GM21526 (cell line): ENCODE results near the gene EPB41L2.

Source experiments
- ATAC-seq: cut with Tn5 transposase; IDR thresholded peaks from one replicate; pipeline ENCODE4 v1.9.1; 2021; ENCODE audit warnings: moderate library complexity; ENCODE audit not compliant: unreplicated experiment, low FRiP score

Gene EPB41L2

DNA sequence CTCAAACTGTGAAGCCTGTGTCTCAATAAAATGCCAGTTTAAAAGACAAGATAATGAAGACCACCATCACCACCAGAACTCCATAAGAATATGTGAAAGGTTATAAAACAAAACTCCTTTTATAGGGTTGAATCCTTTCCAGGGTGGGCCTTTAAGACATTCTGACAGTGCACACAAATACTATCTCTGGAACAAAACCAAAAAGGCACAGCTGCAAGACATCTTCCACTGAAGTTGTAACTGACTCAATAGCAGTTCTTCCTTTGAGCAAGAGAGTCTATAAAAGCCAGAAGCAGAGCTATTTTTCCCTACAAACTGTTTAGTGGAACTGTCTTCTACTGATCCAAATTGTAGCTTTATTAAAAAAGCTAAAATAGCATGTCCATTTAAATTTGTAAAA, 81.6 kb downstream of the EPB41L2 start:
- ATAC-seq, result no peak

- no peak for ATAC-seq
Measured at GRCh38 chr6:130980310-130981032, 82.6 kb downstream of the EPB41L2 start.

GRCh38 chr6:130978660-130979396, 84.2 kb downstream of the EPB41L2 start:
- no peak for ATAC-seq

GRCh38 chr6:130978180-130978579, 84.9 kb downstream of the EPB41L2 start:
- ATAC-seq, result no peak

DNA sequence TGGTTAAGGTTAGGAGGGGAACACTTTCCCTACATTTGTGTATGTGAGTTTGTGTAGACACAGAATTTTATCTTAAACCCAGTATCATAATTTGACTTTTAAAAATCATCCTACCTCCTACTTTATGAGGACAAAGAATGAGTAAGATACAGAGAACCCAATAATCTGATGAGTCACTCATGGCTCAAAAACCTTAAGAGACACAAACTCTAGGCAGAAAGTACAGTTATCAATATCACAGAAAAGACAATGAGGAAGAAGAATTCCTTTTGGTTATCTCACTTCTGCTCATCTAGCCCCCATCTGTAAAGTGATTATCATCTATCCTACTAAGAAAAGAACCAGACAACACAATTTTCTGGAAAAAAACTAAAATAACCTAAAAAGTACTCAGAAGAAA, 87.7 kb downstream of the EPB41L2 start:
- ATAC-seq, result no peak

DNA sequence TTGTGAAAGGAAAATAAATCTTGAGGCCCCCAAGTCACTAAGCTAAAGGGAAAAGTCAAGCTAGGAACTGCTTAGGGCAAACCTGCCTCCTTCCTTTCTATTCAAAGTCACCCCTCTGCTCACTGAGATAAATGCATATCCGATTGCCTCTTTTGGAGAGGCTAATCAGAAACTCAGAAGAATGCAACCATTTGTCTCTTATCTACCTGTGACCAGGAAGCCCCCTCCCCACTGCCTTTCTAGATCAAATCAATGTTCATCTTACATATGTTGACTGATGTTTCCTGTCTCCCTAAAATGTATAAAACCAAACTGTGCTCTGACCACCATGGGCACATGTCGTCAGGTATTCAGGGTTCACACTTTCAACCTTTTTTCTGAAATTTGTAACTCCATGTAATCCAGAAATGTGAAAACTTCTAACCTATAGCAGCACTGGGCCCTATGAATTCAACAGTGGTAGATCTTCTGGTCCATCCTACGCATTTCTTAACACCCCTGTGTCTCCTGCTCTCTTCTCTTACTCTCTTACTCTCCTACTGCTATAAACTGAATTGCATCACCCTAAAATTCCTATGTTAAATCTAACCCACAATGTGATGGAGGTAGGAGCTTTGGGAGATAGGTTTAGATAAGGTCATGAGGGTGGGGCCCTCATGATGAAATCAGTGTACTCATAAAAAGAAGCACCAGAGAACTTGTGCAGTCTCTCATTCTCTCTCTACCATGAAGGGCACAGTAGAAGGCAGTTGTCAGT, 89.3 kb downstream of the EPB41L2 start:
- no peak for ATAC-seq

DNA sequence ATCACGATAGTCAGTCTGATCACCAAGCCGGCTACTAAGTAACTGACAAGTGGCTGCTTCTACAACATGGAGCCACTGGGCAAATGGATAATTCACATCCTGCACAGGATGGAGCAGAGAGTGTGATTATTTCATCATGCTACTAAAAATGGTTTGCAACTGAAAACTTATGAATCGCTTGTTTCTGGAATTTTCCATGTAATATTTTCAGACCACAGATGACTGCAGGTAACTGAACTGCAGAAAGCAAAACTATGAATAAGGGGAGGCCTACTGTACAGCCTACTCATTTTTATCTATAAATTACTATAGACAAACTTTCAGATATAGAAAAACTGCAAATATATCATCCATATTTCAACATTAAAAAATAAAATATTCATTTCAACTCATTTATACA, 91.5 kb downstream of the EPB41L2 start:
- ATAC-seq, result no peak

GRCh38 chr6:130970839-130971410, 92.1 kb downstream of the EPB41L2 start:
- no peak for ATAC-seq

DNA sequence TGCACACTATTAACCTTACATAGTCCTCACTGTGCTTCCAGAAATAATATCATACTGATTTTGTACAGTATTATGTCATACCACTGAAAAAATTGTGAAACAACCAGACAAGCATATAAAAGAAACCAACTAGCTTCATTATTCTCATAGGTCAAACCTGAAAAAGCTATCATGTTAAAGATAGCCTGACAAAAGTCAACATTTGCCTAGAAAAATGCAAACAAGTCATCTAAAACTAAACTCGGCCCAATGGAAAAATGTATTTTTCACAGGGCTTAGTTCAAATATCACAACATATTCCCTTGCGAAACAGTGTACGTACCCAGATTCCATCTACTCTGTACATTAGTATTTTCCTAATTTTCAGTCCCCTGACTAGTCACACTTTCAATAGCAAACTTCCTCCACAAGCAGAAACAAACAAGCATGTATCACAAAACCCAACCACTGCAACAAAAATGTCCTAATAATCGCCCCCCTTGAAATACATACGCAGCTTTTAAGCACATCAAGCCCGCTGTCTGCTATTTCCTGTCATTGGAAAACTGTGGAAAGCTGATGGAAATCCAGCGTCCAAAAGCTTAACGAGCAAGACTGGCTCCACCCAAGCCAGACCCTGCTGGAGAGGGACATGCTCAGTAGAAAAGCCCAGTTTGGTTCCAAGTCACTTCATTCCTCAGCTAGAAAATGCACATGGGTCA, 93.1 kb downstream of the EPB41L2 start:
- no peak for ATAC-seq

DNA sequence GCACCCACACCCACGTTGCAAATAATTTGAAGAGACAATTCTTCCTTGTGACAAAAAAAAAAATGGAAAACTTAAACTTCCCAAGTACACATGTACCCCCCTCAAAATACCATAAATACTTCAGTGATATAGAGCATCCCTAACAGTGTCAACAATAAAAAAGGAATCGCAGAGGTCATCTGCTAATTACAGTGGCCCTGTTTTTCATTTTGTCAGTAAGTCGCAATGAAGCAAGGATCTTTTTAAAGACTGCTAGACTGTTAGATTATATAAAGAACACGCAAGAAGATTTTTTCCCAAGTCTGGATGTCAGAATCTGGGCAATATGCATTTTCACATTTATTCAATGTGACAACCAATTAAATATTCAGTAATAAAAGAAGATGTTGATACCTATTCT, 93.9 kb downstream of the EPB41L2 start:
- ATAC-seq, result no peak

- ATAC-seq, result no peak
Measured at GRCh38 chr6:130968476-130968875, 94.6 kb downstream of the EPB41L2 start.

DNA sequence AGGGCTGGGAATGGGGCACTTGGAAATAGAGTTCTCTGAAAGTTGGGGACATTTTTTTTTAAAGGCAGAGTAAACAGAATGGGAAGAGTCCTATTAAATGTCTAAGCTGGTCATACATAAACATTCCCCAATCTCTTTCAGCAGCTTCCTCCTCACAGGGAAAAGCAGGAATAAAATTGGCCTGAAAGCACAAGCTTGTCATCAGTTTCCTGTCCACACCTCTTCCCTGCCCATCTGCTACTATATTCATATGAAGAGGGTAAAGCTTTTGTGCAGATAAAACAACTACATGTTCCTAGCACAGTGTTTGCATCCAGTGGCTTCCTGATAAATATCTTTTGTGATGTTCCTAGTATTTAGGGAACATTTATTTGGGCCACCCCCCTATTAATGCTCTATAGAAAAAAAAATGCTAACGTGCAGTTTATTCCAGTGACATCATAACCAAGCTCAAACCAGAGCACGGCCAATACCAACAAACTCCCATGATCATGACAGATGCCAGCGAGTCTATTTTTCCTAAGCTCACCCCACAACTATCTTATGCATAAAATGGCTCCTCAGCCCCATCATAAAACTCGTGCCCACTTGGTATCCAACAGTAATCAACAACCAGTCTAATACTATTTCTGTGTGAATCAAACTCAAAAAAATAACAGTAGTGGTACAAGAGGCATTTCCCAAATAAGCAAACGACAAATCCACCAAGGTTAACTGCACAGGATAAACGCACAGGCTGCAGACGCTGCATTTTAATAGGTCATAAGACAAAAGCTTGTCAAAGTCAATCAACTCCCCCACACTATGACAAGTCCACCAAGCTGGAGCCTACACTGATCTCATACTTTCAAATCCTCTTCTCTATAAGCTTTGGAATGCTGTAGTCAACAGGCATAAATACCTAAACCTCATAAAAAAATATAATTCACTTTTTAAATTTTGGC, 95.3 kb downstream of the EPB41L2 start:
- ATAC-seq, result no peak

GRCh38 chr6:130966344-130966980, 96.6 kb downstream of the EPB41L2 start:
- ATAC-seq, result no peak

GRCh38 chr6:130965656-130966055, 97.4 kb downstream of the EPB41L2 start:
- ATAC-seq, result no peak

- no peak for ATAC-seq
Measured at GRCh38 chr6:130964808-130965604, 98.0 kb downstream of the EPB41L2 start.

- ATAC-seq, result no peak
Measured at GRCh38 chr6:130964289-130964688, 98.8 kb downstream of the EPB41L2 start.

DNA sequence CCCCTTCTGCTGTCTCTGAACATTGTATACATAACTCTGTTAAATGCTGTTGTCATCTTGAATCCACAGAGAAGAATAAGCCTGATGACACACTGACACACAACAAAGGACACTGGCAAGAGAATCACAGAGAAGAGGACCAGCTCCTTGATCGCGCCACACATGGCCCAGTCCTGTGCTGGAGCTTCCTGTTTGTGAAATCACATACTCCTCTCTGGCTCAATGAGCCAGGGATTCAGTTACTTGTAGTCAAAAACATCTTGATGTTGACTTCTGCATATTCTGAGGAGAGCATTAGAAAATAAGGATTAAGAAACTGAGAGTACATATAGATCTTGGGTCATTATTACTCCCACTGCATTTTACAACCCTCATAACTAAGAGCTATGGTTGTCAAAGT, 100.1 kb downstream of the EPB41L2 start:
- no peak for ATAC-seq

DNA sequence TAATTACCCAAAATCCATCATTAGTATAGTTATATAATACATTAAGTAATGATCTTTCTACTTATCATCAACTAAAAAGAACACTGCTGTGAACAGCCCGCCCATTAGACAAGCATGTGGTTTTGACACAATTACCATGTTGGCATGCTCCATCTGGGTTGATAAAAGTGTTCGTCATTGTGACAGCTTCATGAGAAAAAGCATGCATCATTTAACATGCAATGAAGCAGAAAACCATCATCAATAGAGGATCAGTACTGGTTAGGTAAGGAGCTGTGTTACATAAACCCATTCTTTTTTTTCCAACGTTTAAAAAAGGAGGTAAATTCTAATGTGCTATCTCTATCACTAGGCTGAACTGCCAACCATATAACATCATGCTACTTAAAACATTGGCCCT, 101.9 kb downstream of the EPB41L2 start:
- no peak for ATAC-seq
